SH-SY5Y (cell line): ENCODE measurements around the gene KRT20.

ENCODE experiments used
- GATA2 ChIP-seq: IDR thresholded peaks from 2 replicates; pipeline ENCODE4 v1.6.1; 2011; ENCODE audit warnings: mild to moderate bottlenecking, low read depth, low read length
- GATA3 ChIP-seq: IDR thresholded peaks from 2 replicates; pipeline ENCODE4 v1.6.1; 2011; ENCODE audit warnings: low read depth, mild to moderate bottlenecking, low read length, moderate library complexity

DNA sequence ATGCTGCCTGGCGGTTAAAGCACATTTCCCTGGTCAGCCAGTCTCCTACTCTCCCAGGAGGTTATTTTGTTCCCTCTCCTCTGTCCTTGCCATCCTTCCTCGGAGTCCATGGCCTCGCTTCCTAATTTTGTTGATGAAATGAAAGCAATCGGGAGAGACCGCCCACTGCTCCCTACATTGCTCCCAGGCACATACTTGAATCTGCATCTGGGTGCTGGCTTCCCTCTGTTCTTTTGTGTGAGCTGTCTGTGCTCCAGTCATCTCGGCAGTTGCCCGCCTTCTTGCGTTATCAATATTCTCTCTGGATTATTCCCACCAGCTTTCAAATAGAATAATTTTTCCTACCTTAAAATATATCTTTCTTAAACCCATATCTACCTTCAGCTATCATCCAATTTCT is 41.3 kb upstream of the KRT20 start:
- no peak for TF ChIP-seq GATA2
- TF ChIP-seq GATA3: no peak
